Globus pallidus (tissue), 1 donor: ENCODE results near the gene ALS2.
"Not testable (repeated sequence)": the region's sequence is repeated elsewhere in the genome, so short reads cannot be mapped to it uniquely, and the experiment has no call there.

ENCODE experiments used
- DNase-seq: peaks from one replicate; pipeline ENCODE4 v3.0.0-alpha.2; 2015; ENCODE audit warnings: low spot score

Gene ALS2

DNA sequence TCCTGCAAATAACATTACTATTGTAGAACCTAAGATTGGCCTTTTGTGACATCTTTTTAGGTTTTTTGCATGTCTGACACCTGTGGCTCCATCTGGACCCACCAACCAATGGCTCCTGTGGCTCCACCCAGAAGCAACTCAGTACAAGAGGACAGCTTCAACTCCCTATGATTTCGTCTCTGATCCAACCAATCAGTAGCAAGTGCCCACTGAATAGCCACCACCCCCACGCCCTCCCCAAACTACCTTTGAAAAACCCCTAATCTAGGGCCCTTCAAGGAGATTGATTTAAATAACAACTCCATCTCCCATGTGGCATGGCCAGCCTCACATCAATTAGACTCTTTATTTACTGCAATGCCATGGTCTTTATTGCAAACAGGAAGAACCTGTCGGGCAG is 105.9 kb downstream of the ALS2 start:
- DNase-seq: no peak

DNA sequence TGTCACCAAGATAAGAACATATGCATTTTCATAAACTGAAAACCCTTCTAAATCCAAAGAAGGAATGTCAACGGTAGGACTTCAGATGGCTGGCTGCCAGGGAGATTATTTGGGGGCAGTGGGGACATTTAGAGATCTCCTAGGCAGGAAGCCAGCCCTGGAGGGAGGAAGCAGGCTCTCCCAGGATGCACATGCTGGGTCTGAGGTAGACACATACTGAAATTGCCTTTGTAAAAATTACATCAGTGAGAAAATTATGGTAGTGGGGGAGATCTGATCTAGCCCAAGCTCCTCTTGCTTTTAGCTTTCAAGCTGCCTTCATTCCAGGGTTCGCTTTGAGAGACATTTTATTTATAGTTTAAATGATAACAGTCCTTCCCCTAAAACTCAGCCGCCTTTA is 106.4 kb downstream of the ALS2 start:
- DNase-seq: no peak

DNA sequence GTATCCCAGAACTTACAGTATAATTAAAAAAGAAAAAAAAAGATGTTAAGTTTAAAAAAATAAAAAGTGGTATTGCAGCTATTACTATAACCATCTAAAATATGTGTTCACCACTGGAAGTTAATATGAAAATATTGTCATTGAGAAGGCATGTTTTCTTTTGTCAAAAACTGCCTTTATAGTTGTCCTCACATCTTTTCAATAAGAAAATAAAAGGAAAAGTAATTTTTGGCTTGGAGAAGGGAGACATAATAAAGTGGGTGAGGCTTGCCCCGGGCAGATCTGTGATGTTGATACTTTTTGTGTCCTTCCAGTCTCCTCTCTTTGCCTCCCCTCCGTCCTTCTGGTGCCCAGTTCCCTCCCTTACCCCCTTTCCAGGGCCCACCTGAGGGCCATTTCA is 107.2 kb downstream of the ALS2 start:
- no peak for DNase-seq

GRCh38 chr2:201671205-201671604 is 109.5 kb downstream of the ALS2 start:
- not testable (repeated sequence) for DNase-seq

- no peak for DNase-seq
These were observed 110.9 kb downstream of the ALS2 start for GRCh38 chr2:201669865-201670264.

GRCh38 chr2:201668402-201668910 is 112.3 kb downstream of the ALS2 start:
- DNase-seq: no peak

DNA sequence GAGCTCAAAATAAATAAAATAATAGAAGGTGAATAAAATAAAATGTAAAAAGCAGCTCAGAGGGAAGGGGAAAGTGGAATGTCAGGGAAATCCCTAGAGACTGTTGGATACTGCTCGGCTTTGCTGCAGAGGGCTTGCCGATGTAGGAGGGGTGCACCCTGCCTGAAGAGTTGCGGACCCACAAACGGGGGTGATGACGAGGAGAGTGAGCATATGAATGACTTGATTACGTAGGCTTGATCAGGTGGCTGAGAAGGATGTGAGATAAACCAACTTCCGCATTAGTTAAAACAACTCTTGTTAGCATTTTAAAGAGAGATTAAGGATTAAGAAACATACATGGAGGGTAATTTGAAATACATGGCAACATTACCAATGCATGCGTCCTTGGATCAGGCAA is 116.4 kb downstream of the ALS2 start:
- no peak for DNase-seq

GRCh38 chr2:201661366-201661765 is 119.4 kb downstream of the ALS2 start:
- DNase-seq: no peak

GRCh38 chr2:201660293-201660895 is 120.3 kb downstream of the ALS2 start:
- DNase-seq: no peak

DNA sequence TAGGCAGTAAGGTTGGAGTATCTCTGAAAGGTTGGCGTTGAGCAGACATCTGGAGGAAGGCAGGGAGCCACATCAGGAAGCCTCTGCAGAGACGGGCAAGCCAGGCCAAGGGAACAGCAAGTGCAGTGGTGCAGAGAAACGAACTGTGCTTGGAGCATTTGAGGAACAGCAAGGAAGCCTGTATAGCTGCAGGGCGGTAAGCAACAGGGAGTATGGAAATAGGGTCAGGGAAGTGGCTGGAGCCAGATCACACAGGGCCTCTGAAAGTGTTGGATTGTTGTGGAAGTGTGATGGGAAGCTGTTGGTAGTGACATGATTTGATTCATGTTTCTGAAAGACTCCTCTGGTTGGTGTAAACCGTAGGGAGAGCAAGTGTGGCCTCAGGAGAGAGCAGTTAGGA is 124.0 kb downstream of the ALS2 start:
- DNase-seq: no peak

DNA sequence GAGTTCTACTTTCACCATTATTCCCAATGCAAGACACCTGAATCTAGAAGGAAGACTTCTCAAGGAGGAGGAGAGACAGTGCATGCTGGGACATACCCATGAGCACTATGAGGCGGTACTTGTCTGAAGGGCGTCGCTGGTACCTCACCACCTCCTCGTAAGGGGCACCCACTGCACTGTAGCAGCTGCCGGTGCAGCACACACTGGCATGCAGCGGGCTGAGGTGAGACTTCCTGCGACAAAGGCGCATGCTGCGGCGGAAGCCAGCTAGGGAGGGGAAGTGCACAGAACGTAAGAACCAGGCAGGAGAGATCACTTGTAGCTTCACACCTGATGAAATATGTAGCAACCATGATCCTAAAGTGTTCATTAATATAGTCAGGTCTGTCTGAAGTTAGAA is 124.6 kb downstream of the ALS2 start:
- no peak for DNase-seq

GRCh38 chr2:201654616-201655384 is 125.9 kb downstream of the ALS2 start:
- no peak for DNase-seq

GRCh38 chr2:201653221-201653620 is 127.5 kb downstream of the ALS2 start:
- DNase-seq: no peak
